HepG2 (cell line): Measurements from ENCODE around the gene DYNLT5.

ENCODE experiments used
- POLR2A ChIP-seq, 2 experiments: IDR thresholded peaks; 2 replicates each; pipeline ENCODE4 v1.6.1; 2011; ENCODE audit warnings: low read depth in 2 of 2, low read length in 2 of 2, mild to moderate bottlenecking in 1 of 2, moderate library complexity in 1 of 2; ENCODE audit not compliant: insufficient read depth in 1 of 2
- TF ChIP-seq, protein P1 (sequence below): IDR thresholded peaks from 2 replicates; pipeline ENCODE4 v1.6.1; 2012; ENCODE audit warnings: inconsistent platforms

DNA sequence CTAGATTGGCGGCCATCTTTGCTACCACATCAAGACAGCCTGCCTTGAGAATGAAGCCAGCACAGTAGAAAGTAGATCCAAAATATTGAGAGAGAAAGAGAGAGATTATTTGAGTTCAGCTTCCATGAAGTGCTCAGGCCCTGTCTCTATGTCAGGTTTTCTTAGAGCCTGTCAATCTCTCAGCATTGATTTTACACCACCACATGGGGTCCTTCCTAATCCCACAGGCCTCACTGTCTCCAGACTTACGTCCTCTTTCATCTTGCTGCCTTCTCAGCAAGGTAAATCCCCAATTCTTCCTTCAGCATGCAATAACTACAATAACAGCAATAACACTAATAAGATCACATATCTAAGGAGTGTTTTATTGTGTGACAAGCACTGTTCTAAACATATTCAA lies 21.0 kb downstream of the DYNLT5 start:
- no peak for TF ChIP-seq POLR2A (IDR thresholded peaks at IDR 0.05; ENCODE audit: insufficient read depth in 1 of 2, low read depth in 2 of 2, low read length in 2 of 2)
- TF ChIP-seq, protein P1, sequence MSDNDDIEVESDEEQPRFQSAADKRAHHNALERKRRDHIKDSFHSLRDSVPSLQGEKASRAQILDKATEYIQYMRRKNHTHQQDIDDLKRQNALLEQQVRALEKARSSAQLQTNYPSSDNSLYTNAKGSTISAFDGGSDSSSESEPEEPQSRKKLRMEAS, result no peak
